K562 (cell line): Measurements from ENCODE around the gene MXD3. TPM values are rescaled to one million over a fixed set of nuclear protein-coding genes. Genes with fewer than 3 reads are reported as not detected.

Experiments
- ATAC-seq: fragments of 200-7000 bp; cut with Tn5 transposase; 3 replicates; pipeline ENCODE4 v1.9.1; 2020; ENCODE audit warnings: moderate library complexity
- BruUV-seq: library from RNA; stranded (reverse); fragments of 400-500 nt; replicated peaks from 2 replicates; lab custom pipeline; 2021; lab: Mats Ljungman, UMichigan
- CTCF ChIA-PET: fragments of 300-600 bp; formaldehyde crosslinking; extraction: SDS; loops from one replicate; lab custom pipeline; 2021; ENCODE audit warnings: low intra/inter-chr PET ratio; lab: Yijun Ruan, JAX
- POLR2A ChIA-PET: fragments of 300-600, 350-650 bp; sonication (Branson Sonifier 250); formaldehyde crosslinking; extraction: SDS; loops from one replicate; lab custom pipeline; 2021; ENCODE audit warnings: antibody characterized with exemption, inconsistent platforms; lab: Yijun Ruan, JAX
- DNase-seq, 4 experiments: peaks; one replicate each; pipeline versions ENCODE4 v3.0.0 to v3.0.0-alpha.2; 2011 to 2018; ENCODE audit warnings: low spot score in 3 of 4, mixed read lengths in 3 of 4; ENCODE audit errors: extremely low read depth in 1 of 4
- FAIRE-seq: peaks from 2 replicates; lab custom pipeline; 2011; peaks lifted over from hg19 to GRCh38; lab: Jason Lieb, UNC
- H2AFZ ChIP-seq: 2 replicates; pipeline ENCODE4 v1.6.0; 2011; ENCODE audit warnings: low read depth, low read length, control low read depth, inconsistent platforms
- H3K27ac ChIP-seq: fragments of 200-600 bp; 3 replicates; pipeline ENCODE4 v1.8.0; 2011; ENCODE audit warnings: low read depth, mild to moderate bottlenecking, control low read depth, inconsistent platforms, low read length, moderate library complexity, mixed read lengths; ENCODE audit errors: extremely low read depth
- H3K27me3 ChIP-seq, 2 experiments: fragments of 300-600 bp in 1 of 2; 2 replicates in 1 of 2; 3 replicates in 1 of 2; pipeline versions ENCODE4 v1.6.0 to v1.8.0; 2011; ENCODE audit warnings: inconsistent platforms in 2 of 2, low read length in 2 of 2, mild to moderate bottlenecking in 1 of 2, mixed read lengths in 1 of 2, moderate library complexity in 1 of 2; ENCODE audit not compliant: control insufficient read depth in 2 of 2, insufficient read depth in 2 of 2
- H3K36me3 ChIP-seq: fragments of 300-600 bp; 3 replicates; pipeline ENCODE4 v1.8.0; 2011; ENCODE audit warnings: mild to moderate bottlenecking, low read length, inconsistent platforms; ENCODE audit not compliant: control insufficient read depth, insufficient read depth
- H3K4me1 ChIP-seq, 2 experiments: fragments of 200-600 bp in 1 of 2; replicated peaks in 1 of 2; 2 replicates in 1 of 2; 3 replicates in 1 of 2; pipeline versions ENCODE4 v1.5.1 to v1.8.0; 2011; ENCODE audit warnings: inconsistent platforms in 2 of 2, low read length in 2 of 2, mild to moderate bottlenecking in 1 of 2, mixed read lengths in 1 of 2, moderate library complexity in 1 of 2; ENCODE audit not compliant: control insufficient read depth in 2 of 2, insufficient read depth in 2 of 2
- H3K4me2 ChIP-seq: 2 replicates; pipeline ENCODE4 v1.6.1; 2011; ENCODE audit warnings: low read length, control low read depth, inconsistent platforms, mixed read lengths; ENCODE audit not compliant: insufficient read depth
- H3K4me3 ChIP-seq: fragments of 200-600 bp; sonication (generic), shearing (Covaris generic); 2 replicates; pipeline ENCODE4 v1.5.1; 2016; ENCODE audit warnings: control low read depth, inconsistent platforms
- H3K79me2 ChIP-seq: fragments of 200-600 bp; 3 replicates; pipeline ENCODE4 v1.8.0; 2011; ENCODE audit warnings: low read length, inconsistent platforms; ENCODE audit not compliant: control insufficient read depth, insufficient read depth
- H3K9ac ChIP-seq, 2 experiments: 2 replicates each; pipeline versions ENCODE4 v1.6.0 to v1.6.1; 2011; ENCODE audit warnings: low read depth in 2 of 2, low read length in 2 of 2, control low read depth in 1 of 2, inconsistent platforms in 1 of 2, mild to moderate bottlenecking in 1 of 2, mixed read lengths in 1 of 2; ENCODE audit not compliant: insufficient read depth in 1 of 2
- H3K9me1 ChIP-seq: one replicate; pipeline ENCODE4 v1.6.0; 2011; ENCODE audit warnings: inconsistent platforms, mild to moderate bottlenecking, low read length, moderate library complexity; ENCODE audit not compliant: control insufficient read depth, insufficient read depth
- H3K9me3 ChIP-seq: replicated peaks from 2 replicates; pipeline ENCODE4 v1.5.1; 2011; ENCODE audit warnings: low read depth, low read length, inconsistent platforms; ENCODE audit not compliant: control insufficient read depth, insufficient read depth
- H4K20me1 ChIP-seq: replicated peaks from 2 replicates; pipeline ENCODE4 v1.6.1; 2011; ENCODE audit warnings: low read length, inconsistent platforms, mixed read lengths; ENCODE audit not compliant: control insufficient read depth, insufficient read depth
- ELF2 ChIP-seq: fragments of 250-450 bp; sonication (Bioruptor Pico); IDR thresholded peaks from 2 replicates; pipeline ENCODE4 v1.5.0; 2021; ENCODE audit warnings: mild to moderate bottlenecking
- FOXP1 ChIP-seq: sonication (generic); formaldehyde crosslinking; IDR thresholded peaks from 2 replicates; pipeline ENCODE4 v1.8.0; 2022; ENCODE audit warnings: mild to moderate bottlenecking, missing genetic modification reagents
- GABPA ChIP-seq: fragments of 200-800 bp; sonication (Bioruptor generic); conservative IDR thresholded peaks from 2 replicates; pipeline ENCODE4 v1.6.1; 2016; ENCODE audit warnings: low read depth, missing genetic modification characterization, missing compliant biosample characterization
- GTF2E2 ChIP-seq: fragments of 200-800 bp; sonication (Bioruptor generic); IDR thresholded peaks from 2 replicates; pipeline ENCODE4 v1.6.1; 2016; ENCODE audit warnings: missing genetic modification characterization, missing compliant biosample characterization
- KAT7 ChIP-seq: sonication (generic); formaldehyde crosslinking; IDR thresholded peaks from 2 replicates; pipeline ENCODE4 v1.8.0; 2022; ENCODE audit warnings: missing genetic modification reagents, mild to moderate bottlenecking, borderline replicate concordance
- KLF13 ChIP-seq: fragments of 450-650 bp; IDR thresholded peaks from 2 replicates; pipeline ENCODE4 v1.6.1; 2016; ENCODE audit warnings: missing genetic modification characterization, low read depth, mild to moderate bottlenecking, missing compliant biosample characterization, moderate library complexity, borderline replicate concordance
- MCM2 ChIP-seq: fragments of 450-650 bp; IDR thresholded peaks from 2 replicates; pipeline ENCODE4 v1.6.1; 2017; ENCODE audit warnings: low read depth, mild to moderate bottlenecking
- PBX2 ChIP-seq, 2 experiments: IDR thresholded peaks in 1 of 2; conservative IDR thresholded peaks in 1 of 2; 2 replicates each; pipeline ENCODE4 v1.6.1; 2016; ENCODE audit warnings: low read depth in 2 of 2, mild to moderate bottlenecking in 1 of 2, missing compliant biosample characterization in 1 of 2, missing genetic modification characterization in 1 of 2, moderate library complexity in 1 of 2
- POLR2G ChIP-seq: fragments of 200-400 bp; formaldehyde crosslinking; IDR thresholded peaks from 2 replicates; pipeline ENCODE4 v1.6.1; 2017; ENCODE audit warnings: low read depth, mild to moderate bottlenecking, antibody characterized with exemption, low read length, moderate library complexity
- RBM14 ChIP-seq: fragments of 200-400 bp; formaldehyde crosslinking; IDR thresholded peaks from 2 replicates; pipeline ENCODE4 v1.6.1; 2018; ENCODE audit warnings: low read depth, mild to moderate bottlenecking, low read length, moderate library complexity, borderline replicate concordance; ENCODE audit not compliant: insufficient read depth
- STAT5A ChIP-seq: IDR thresholded peaks from 2 replicates; pipeline ENCODE4 v1.6.1; 2012; ENCODE audit warnings: low read length, inconsistent platforms, borderline replicate concordance
- TAF15 ChIP-seq: fragments of 200-400 bp; formaldehyde crosslinking; IDR thresholded peaks from 2 replicates; pipeline ENCODE4 v1.6.1; 2017; ENCODE audit warnings: mild to moderate bottlenecking, low read depth, low read length, moderate library complexity
- ZEB2 ChIP-seq: fragments of 450-650 bp; IDR thresholded peaks from 2 replicates; pipeline ENCODE4 v1.6.1; 2016
- ZFPM2 ChIP-seq: fragments of 250-450 bp; sonication (Bioruptor Pico); IDR thresholded peaks from 2 replicates; pipeline ENCODE4 v1.5.1; 2022; ENCODE audit warnings: mild to moderate bottlenecking
- ZNF395 ChIP-seq: fragments of 200-800 bp; sonication (Bioruptor generic); IDR thresholded peaks from 2 replicates; pipeline ENCODE4 v1.6.1; 2017; ENCODE audit warnings: missing genetic modification characterization, missing compliant biosample characterization
- WGBS: fragments of 100-300 bp; shearing (Covaris generic); methylation state at CpG from one replicate; pipeline ENCODE4 v1.1.6; 2016; ENCODE audit warnings: low coverage, mixed read lengths; ENCODE audit not compliant: insufficient coverage; ENCODE audit errors: missing lambda C conversion rate; 5-methylcytosine and 5-hydroxymethylcytosine counted together
- in situ Hi-C: fragments of 300-500 bp; cut with MboI; formaldehyde crosslinking; loops from 4 replicates; pipeline ENCODE4 v1.15.0; 2018; ENCODE audit warnings: inconsistent platforms, mixed read lengths
- intact Hi-C: fragments of 100-400 bp; cut with micrococcal nuclease; formaldehyde crosslinking; loops from 2 replicates; pipeline ENCODE4 v1.14.2; 2022
- polyA plus RNA-seq, 8 experiments: library from polyadenylated mRNA; depleted of rRNA in 4 of 8; stranded (reverse) in 5 of 8; unstranded in 3 of 8; fragments of >200 nt; fragmentation: Nextera tagmentation in 2 of 8; fragmentation: Illumina TruSeq in 1 of 8; extraction: Ambion mirVana in 2 of 8; extraction: Trizol in 1 of 8; gene quantifications; 2 replicates each; pipeline versions ENCODE4 v1.2.1 to v1.2.3, GENCODE V29; 2011 to 2014; ENCODE audit warnings: inconsistent platforms in 1 of 8, missing spikeins in 1 of 8
- total RNA-seq, 7 experiments: library from RNA; depleted of rRNA in 6 of 7; stranded (reverse); fragments of >200 nt in 6 of 7; fragmentation: Illumina TruSeq in 2 of 7; extraction: Trizol in 2 of 7; gene quantifications; 2 replicates each; pipeline versions ENCODE4 v1.2.1 to v1.2.3, GENCODE V29; 2011 to 2021; ENCODE audit warnings: low replicate concordance in 1 of 7

MXD3 gene
- total and polyA plus RNA-seq, 9 of the 15 experiments (the other 6 are each of a cell fraction or from before 2014, with no cell fraction given), result 0.28 to 24.8 (median 4.5) TPM

GRCh38 chr5:177303925-177304391 is 7.7 kb downstream of the MXD3 start (continued):
- TF ChIP-seq PBX2 (CRISPR knock-in tag; IDR thresholded peaks at IDR 0.05; ENCODE audit: low read depth) (no peak), PBX2 (tag; conservative IDR thresholded peaks at IDR 0.05; ENCODE audit: low read depth) (no peak), STAT5A (no peak)

GRCh38 chr5:177303121-177303924 is 8.4 kb downstream of the MXD3 start, which contains the start of the genes PRELID1 and RAB24:
Gene PRELID1, plus strand, starts transcription at chr5:177303799. Its CDS starts 187 bp downstream, at chr5:177303986.
Gene RAB24, minus strand, starts transcription at chr5:177303719. Its CDS starts 431 bp downstream, at chr5:177303288.
- H3K27me3 ChIP-seq, result no peaks in the 10 kb centered on the region
- CTCF ChIA-PET, result no interaction called here
- peak within 1 kb of the TSS; percentile 94 for H3K4me2 ChIP-seq
- POLR2A ChIA-PET, result interaction anchor here (0.6 to 1.9 kb wide), 6 partner anchors 9 to 835 kb away, joined by 3 to 4 read pairs (median 4); partner anchors contain the start of gene LMAN2
- H4K20me1 ChIP-seq, result peaks cover 10% of the 10 kb centered on the region
- no peaks in the 10 kb centered on the region for H3K9me1 ChIP-seq
- intact Hi-C loops, result loop anchor here (5.0 kb wide), 1 partner anchor 171 kb away; the partner anchor contains the start of gene NSD1
- peaks cover 62% of the 10 kb centered on the region for H3K36me3 ChIP-seq
- H3K79me2 ChIP-seq, result peaks cover 48% of the 10 kb centered on the region
- H3K4me3 ChIP-seq, result peak within 1 kb of the TSS; percentile 88
- ATAC-seq (peak; percentile 75), DNase-seq (peak; percentile 92 to 93 (median 92)), FAIRE-seq (no peak)
- H2AFZ ChIP-seq, result peak within 1 kb of the TSS; percentile 86
- TSS peak; percentile 76 for BruUV-seq
- H3K9ac ChIP-seq, result peak within 1 kb of the TSS; percentile 93 to 99
- H3K9me3 ChIP-seq, result no peaks in the 10 kb centered on the region
- peak within 1 kb of the TSS; percentile 89 for H3K27ac ChIP-seq
- in situ Hi-C loops, result no loop called here
- H3K4me1 ChIP-seq, result peaks cover 29 to 36% of the 10 kb centered on the region in 2 experiments
- WGBS, result 0% methylated on average over 64 of the region's 100 CpGs
- TF ChIP-seq ELF2 (CRISPR knock-in tag) (peak; percentile 81; the same call in 1 of the 2 replicates), TAF15 (no peak), ZEB2 (no peak), GABPA (peak; percentile 97), ZFPM2 (CRISPR knock-in tag) (no peak), FOXP1 (CRISPR knock-in tag) (peak; percentile 91), RBM14 (no peak), MCM2 (no peak), KAT7 (CRISPR knock-in tag) (peak; percentile 89), ZNF395 (CRISPR knock-in tag) (peak; percentile 54; the same call in 1 of the 2 replicates), KLF13 (tag) (peak; percentile 94), GTF2E2 (tag) (peak; percentile 29; the same call in 1 of the 2 replicates), POLR2G (peak; percentile 92)
